GM19468 (cell line): ENCODE measurements around the gene ISG15.
"Not testable (repeated sequence)": the region's sequence is repeated elsewhere in the genome, so short reads cannot be mapped to it uniquely, and the experiment has no call there.

Experiments used
- ATAC-seq: cut with Tn5 transposase; IDR thresholded peaks from one replicate; pipeline ENCODE4 v1.9.1; 2021; ENCODE audit warnings: mild to moderate bottlenecking, moderate library complexity, moderate number of reproducible peaks; ENCODE audit not compliant: unreplicated experiment; ENCODE audit errors: extremely low read depth

Gene ISG15

GRCh38 chr1:974687-975328, 38.5 kb upstream of the ISG15 start:
- no peak for ATAC-seq

- no peak for ATAC-seq
Observed at GRCh38 chr1:975365-975764, 37.9 kb upstream of the ISG15 start.

GRCh38 chr1:975896-976683, 37.2 kb upstream of the ISG15 start:
- no peak for ATAC-seq

GRCh38 chr1:976791-977190, 36.5 kb upstream of the ISG15 start:
- not testable (repeated sequence) for ATAC-seq

GRCh38 chr1:978069-978834, 35.0 kb upstream of the ISG15 start:
- no peak for ATAC-seq

GRCh38 chr1:978835-979743, 34.2 kb upstream of the ISG15 start:
- no peak for ATAC-seq

- ATAC-seq = no peak
Observed at GRCh38 chr1:979744-980072, 33.6 kb upstream of the ISG15 start.

GRCh38 chr1:980137-980571, 33.1 kb upstream of the ISG15 start:
- no peak for ATAC-seq

GRCh38 chr1:980602-981395, 32.5 kb upstream of the ISG15 start:
- no peak for ATAC-seq

- ATAC-seq = no peak
Observed at GRCh38 chr1:981491-981954, 31.8 kb upstream of the ISG15 start.

- ATAC-seq = no peak
Observed at GRCh38 chr1:981955-982558, 31.2 kb upstream of the ISG15 start, which contains the start of gene PERM1. Gene PERM1 (minus strand): TSS chr1:982093. CDS start chr1:981029, 1,064 bp downstream.

- ATAC-seq = no peak
Observed at GRCh38 chr1:982765-983436, 30.4 kb upstream of the ISG15 start.

- ATAC-seq = no peak
Observed at GRCh38 chr1:983798-984475, 29.4 kb upstream of the ISG15 start.

GRCh38 chr1:984476-984814, 28.9 kb upstream of the ISG15 start:
- ATAC-seq = no peak

- ATAC-seq = no peak
Observed at GRCh38 chr1:985126-985525, 28.2 kb upstream of the ISG15 start.

GRCh38 chr1:988061-988460, 25.2 kb upstream of the ISG15 start:
- not testable (repeated sequence) for ATAC-seq

GRCh38 chr1:991275-991674, 22.0 kb upstream of the ISG15 start:
- ATAC-seq = not testable (repeated sequence)

GRCh38 chr1:991895-992294, 21.4 kb upstream of the ISG15 start:
- ATAC-seq = no peak
